GM12875 (cell line): ENCODE data around the gene SCAF1.

ENCODE experiments used
- H3K4me3 ChIP-seq: one replicate; pipeline ENCODE4 v1.5.1; 2011; ENCODE audit warnings: low read depth, low read length, control low read depth
- CTCF ChIP-seq: IDR thresholded peaks from 2 replicates; pipeline ENCODE4 v1.5.1; 2011; ENCODE audit warnings: low read depth, mild to moderate bottlenecking, control low read depth, inconsistent platforms, low read length, moderate library complexity, borderline replicate concordance; ENCODE audit not compliant: insufficient read depth

SCAF1 gene

GRCh38 chr19:49601482-49602038 is 40.4 kb upstream of the SCAF1 start:
- TF ChIP-seq CTCF, result no peak
- H3K4me3 ChIP-seq, result no peak overlapping the region

- no peak overlapping the region for H3K4me3 ChIP-seq
- TF ChIP-seq CTCF, result no peak
These were observed 39.2 kb upstream of the SCAF1 start for GRCh38 chr19:49602806-49603205.

GRCh38 chr19:49605605-49606004 is 36.4 kb upstream of the SCAF1 start:
- no peak overlapping the region for H3K4me3 ChIP-seq
- TF ChIP-seq CTCF, result no peak

- TF ChIP-seq CTCF, result no peak
- H3K4me3 ChIP-seq, result no peak overlapping the region
These were observed 32.4 kb upstream of the SCAF1 start for GRCh38 chr19:49609499-49610092.

GRCh38 chr19:49613374-49613773 is 28.6 kb upstream of the SCAF1 start:
- H3K4me3 ChIP-seq, result no peak overlapping the region
- no peak for TF ChIP-seq CTCF

- H3K4me3 ChIP-seq, result no peak overlapping the region
- no peak for TF ChIP-seq CTCF
These were observed 27.7 kb upstream of the SCAF1 start for GRCh38 chr19:49614096-49614833.

GRCh38 chr19:49615861-49616260 is 26.1 kb upstream of the SCAF1 start:
- no peak overlapping the region for H3K4me3 ChIP-seq
- no peak for TF ChIP-seq CTCF
